IMR-90 (cell line): ENCODE measurements around the gene CYP2J2. TPM values are rescaled to one million over a fixed set of nuclear protein-coding genes. Genes with fewer than 3 reads are reported as not detected.

Experiments
- ATAC-seq: fragments of 200-7000 bp; cut with Tn5 transposase; 2 replicates; pipeline ENCODE4 v1.9.1; 2020; ENCODE audit warnings: low read depth, mild to moderate bottlenecking, moderate library complexity
- Bru-seq: library from RNA; stranded (reverse); fragments of 400-500 nt; gene quantifications from one replicate; lab custom pipeline; 2021; lab: Mats Ljungman, UMichigan
- BruChase-seq, 2 experiments: library from RNA; stranded (reverse); fragments of 400-500 nt; gene quantifications; one replicate each; lab custom pipeline; 2021; lab: Mats Ljungman, UMichigan
- BruUV-seq: library from RNA; stranded (reverse); fragments of 400-500 nt; replicated peaks from 2 replicates; lab custom pipeline; 2021; lab: Mats Ljungman, UMichigan
- CTCF ChIA-PET: fragments of 300-600 bp; formaldehyde crosslinking; extraction: SDS; loops from one replicate; lab custom pipeline; 2021; ENCODE audit warnings: antibody characterized with exemption; lab: Yijun Ruan, JAX
- POLR2A ChIA-PET: fragments of 300-600 bp; sonication (Branson Sonifier 250); formaldehyde crosslinking; loops from one replicate; lab custom pipeline; 2022; ENCODE audit warnings: antibody characterized with exemption; ENCODE audit not compliant: unreplicated experiment; lab: Charles Lee
- DNase-seq: peaks from one replicate; pipeline ENCODE4 v3.0.0; 2013
- H2AFZ ChIP-seq: replicated peaks from 2 replicates; pipeline ENCODE3; 2013; ENCODE audit warnings: low read length, mild to moderate bottlenecking; ENCODE audit not compliant: poor library complexity
- H2AK5ac ChIP-seq: 2 replicates; pipeline ENCODE4 v1.6.1; 2013; ENCODE audit warnings: low read depth, low read length, inconsistent platforms
- H2AK9ac ChIP-seq: replicated peaks from 2 replicates; pipeline ENCODE3; 2013; ENCODE audit warnings: mild to moderate bottlenecking, low read depth, low read length, moderate library complexity; ENCODE audit not compliant: poor library complexity
- H2BK120ac ChIP-seq: 2 replicates; pipeline ENCODE4 v1.6.1; 2013; ENCODE audit warnings: low read depth, low read length, inconsistent platforms
- H2BK15ac ChIP-seq: 3 replicates; pipeline ENCODE4 v1.6.1; 2013; ENCODE audit warnings: low read depth, low read length, inconsistent platforms
- H2BK20ac ChIP-seq: 2 replicates; pipeline ENCODE4 v1.6.1; 2013; ENCODE audit warnings: low read depth, mild to moderate bottlenecking, inconsistent platforms, low read length, moderate library complexity
- H2BK5ac ChIP-seq: 2 replicates; pipeline ENCODE4 v1.6.1; 2013; ENCODE audit warnings: mild to moderate bottlenecking, low read depth, low read length, inconsistent platforms; ENCODE audit not compliant: poor library complexity, severe bottlenecking
- H3K14ac ChIP-seq: replicated peaks from 2 replicates; pipeline ENCODE4 v1.6.1; 2013; ENCODE audit warnings: low read depth, low read length, inconsistent platforms
- H3K18ac ChIP-seq: 2 replicates; pipeline ENCODE4 v1.6.1; 2013; ENCODE audit warnings: low read depth, low read length, control low read depth
- H3K23ac ChIP-seq: 2 replicates; pipeline ENCODE4 v1.6.1; 2013; ENCODE audit warnings: low read depth, low read length, inconsistent platforms
- H3K27ac ChIP-seq: 2 replicates; pipeline ENCODE4 v1.5.1; 2013; ENCODE audit warnings: mild to moderate bottlenecking, control low read depth, low read length; ENCODE audit not compliant: insufficient read depth
- H3K27me3 ChIP-seq: 2 replicates; pipeline ENCODE4 v1.6.1; 2013; ENCODE audit warnings: low read length; ENCODE audit not compliant: control insufficient read depth, insufficient read depth
- H3K36me3 ChIP-seq: 2 replicates; pipeline ENCODE4 v1.6.1; 2013; ENCODE audit warnings: low read length, mixed read lengths; ENCODE audit not compliant: control insufficient read depth, insufficient read depth
- H3K4ac ChIP-seq: 2 replicates; pipeline ENCODE4 v1.6.1; 2013; ENCODE audit warnings: low read depth, low read length, inconsistent platforms
- H3K4me1 ChIP-seq: 2 replicates; pipeline ENCODE4 v1.6.1; 2013; ENCODE audit warnings: low read length, mixed read lengths; ENCODE audit not compliant: control insufficient read depth, insufficient read depth
- H3K4me2 ChIP-seq: 2 replicates; pipeline ENCODE4 v1.6.1; 2013; ENCODE audit warnings: low read depth, mild to moderate bottlenecking, control low read depth, low read length, moderate library complexity
- H3K4me3 ChIP-seq: 2 replicates; pipeline ENCODE4 v1.5.1; 2013; ENCODE audit warnings: low read depth, mild to moderate bottlenecking, control low read depth, low read length, moderate library complexity; ENCODE audit not compliant: insufficient read depth
- H3K56ac ChIP-seq: 2 replicates; pipeline ENCODE4 v1.6.1; 2013; ENCODE audit warnings: low read length, inconsistent platforms; ENCODE audit not compliant: insufficient read depth; ENCODE audit errors: extremely low read depth
- H3K79me1 ChIP-seq, 2 experiments: 2 replicates each; pipeline ENCODE4 v1.6.1; 2013; ENCODE audit warnings: low read length in 2 of 2, inconsistent platforms in 1 of 2, low read depth in 1 of 2
- H3K9ac ChIP-seq: 2 replicates; pipeline ENCODE4 v1.6.1; 2013; ENCODE audit warnings: low read depth, low read length, control low read depth
- H3K9me1 ChIP-seq: 2 replicates; pipeline ENCODE4 v1.6.1; 2013; ENCODE audit warnings: low read length, inconsistent platforms; ENCODE audit not compliant: insufficient read depth
- H3K9me3 ChIP-seq: 2 replicates; pipeline ENCODE4 v1.6.1; 2013; ENCODE audit warnings: low read length; ENCODE audit not compliant: control insufficient read depth, insufficient read depth
- H4K20me1 ChIP-seq: 2 replicates; pipeline ENCODE4 v1.6.1; 2013; ENCODE audit warnings: low read length, inconsistent platforms; ENCODE audit not compliant: insufficient read depth
- H4K5ac ChIP-seq: 2 replicates; pipeline ENCODE4 v1.6.1; 2013; ENCODE audit warnings: mild to moderate bottlenecking, low read depth, low read length, control low read depth
- H4K8ac ChIP-seq, 2 experiments: 2 replicates each; pipeline ENCODE4 v1.6.1; 2013; ENCODE audit warnings: low read depth in 2 of 2, low read length in 2 of 2, control low read depth in 1 of 2, inconsistent platforms in 1 of 2
- H4K91ac ChIP-seq: 2 replicates; pipeline ENCODE4 v1.6.1; 2013; ENCODE audit warnings: low read depth, low read length, inconsistent platforms; ENCODE audit not compliant: insufficient read depth
- FOS ChIP-seq: fragments of 150-350 bp; IDR thresholded peaks from 2 replicates; pipeline ENCODE4 v1.6.1; 2016; ENCODE audit warnings: low read depth, low read length
- MAFK ChIP-seq: IDR thresholded peaks from 2 replicates; pipeline ENCODE4 v1.6.1; 2012; ENCODE audit warnings: low read depth, low read length, improper control_type of control experiment
- MAZ ChIP-seq: IDR thresholded peaks from 2 replicates; pipeline ENCODE4 v1.6.1; 2012; ENCODE audit warnings: low read depth, mild to moderate bottlenecking, low read length, improper control_type of control experiment, moderate library complexity, borderline replicate concordance
- WGBS, 2 experiments: methylation state at CpG; one replicate each; pipeline versions ENCODE4 v1.1.5 to v1.1.7; 2013; ENCODE audit warnings: missing lambda C conversion rate in 2 of 2; ENCODE audit not compliant: insufficient read length in 1 of 2; ENCODE audit errors: extremely low coverage in 2 of 2; 5-methylcytosine and 5-hydroxymethylcytosine counted together
- dilution Hi-C: fragments of 300-500 bp; cut with HindIII; formaldehyde crosslinking; loops from one replicate; pipeline ENCODE4 v1.14.3; 2018; ENCODE audit warnings: low sequenced_read_pairs; ENCODE audit not compliant: unreplicated experiment
- in situ Hi-C: fragments of 300-500 bp; cut with MboI; formaldehyde crosslinking; loops from 3 replicates; pipeline ENCODE4 v1.14.3; 2019; ENCODE audit warnings: low sequenced_read_pairs, inconsistent platforms, mixed read lengths
- intact Hi-C: fragments of 100-400 bp; cut with micrococcal nuclease; formaldehyde crosslinking; loops from 2 replicates; pipeline ENCODE4 v1.10.0; 2022
- long read RNA-seq: library from polyadenylated mRNA; unstranded; transcript quantifications from one replicate; pipeline ENCODE4 v2.0.0, GENCODE V29; 2021; ENCODE audit not compliant: unreplicated experiment
- polyA plus RNA-seq, 3 experiments: library from polyadenylated mRNA; depleted of rRNA; stranded (reverse); fragments of >200 nt; gene quantifications; 2 replicates each; pipeline ENCODE4 v1.2.3, GENCODE V29; 2012; ENCODE audit warnings: low replicate concordance in 1 of 3
- total RNA-seq: library from RNA; depleted of rRNA; stranded (reverse); fragments of >200 nt; gene quantifications from 2 replicates; pipeline ENCODE4 v1.2.3, GENCODE V29; 2012; rRNA removed
- TF ChIP-seq, protein P1 (sequence below): fragments of 150-350 bp; IDR thresholded peaks from 2 replicates; pipeline ENCODE4 v1.6.1; 2016; ENCODE audit warnings: low read depth, mild to moderate bottlenecking, low read length, moderate library complexity, borderline replicate concordance

Gene CYP2J2, protein sequence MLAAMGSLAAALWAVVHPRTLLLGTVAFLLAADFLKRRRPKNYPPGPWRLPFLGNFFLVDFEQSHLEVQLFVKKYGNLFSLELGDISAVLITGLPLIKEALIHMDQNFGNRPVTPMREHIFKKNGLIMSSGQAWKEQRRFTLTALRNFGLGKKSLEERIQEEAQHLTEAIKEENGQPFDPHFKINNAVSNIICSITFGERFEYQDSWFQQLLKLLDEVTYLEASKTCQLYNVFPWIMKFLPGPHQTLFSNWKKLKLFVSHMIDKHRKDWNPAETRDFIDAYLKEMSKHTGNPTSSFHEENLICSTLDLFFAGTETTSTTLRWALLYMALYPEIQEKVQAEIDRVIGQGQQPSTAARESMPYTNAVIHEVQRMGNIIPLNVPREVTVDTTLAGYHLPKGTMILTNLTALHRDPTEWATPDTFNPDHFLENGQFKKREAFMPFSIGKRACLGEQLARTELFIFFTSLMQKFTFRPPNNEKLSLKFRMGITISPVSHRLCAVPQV
- total RNA-seq (0.18 TPM in 1 of 2 replicates, not detected in the other), polyA plus RNA-seq (2012; rRNA removed) (0.09 TPM in 1 of 2 replicates, not detected in the other), Bru-seq, nascent RNA (percentile 11 among the genes with signal in this experiment), BruChase-seq, experiment 1, labeled RNA remaining after a 6-hour chase (percentile 13 among the genes with signal in this experiment), BruChase-seq, experiment 2, labeled RNA remaining after a 2-hour chase (percentile 10 among the genes with signal in this experiment)
- 0.04 TPM in 1 of 2 replicates, not detected in the other for polyA plus RNA-seq (2012; cell fraction: cytosol; rRNA removed)
- polyA plus RNA-seq (2012; cell fraction: nucleus; rRNA removed; ENCODE audit: low replicate concordance) = 0.06 TPM in 1 of 2 replicates, not detected in the other
- long read RNA-seq = 0 reads

DNA sequence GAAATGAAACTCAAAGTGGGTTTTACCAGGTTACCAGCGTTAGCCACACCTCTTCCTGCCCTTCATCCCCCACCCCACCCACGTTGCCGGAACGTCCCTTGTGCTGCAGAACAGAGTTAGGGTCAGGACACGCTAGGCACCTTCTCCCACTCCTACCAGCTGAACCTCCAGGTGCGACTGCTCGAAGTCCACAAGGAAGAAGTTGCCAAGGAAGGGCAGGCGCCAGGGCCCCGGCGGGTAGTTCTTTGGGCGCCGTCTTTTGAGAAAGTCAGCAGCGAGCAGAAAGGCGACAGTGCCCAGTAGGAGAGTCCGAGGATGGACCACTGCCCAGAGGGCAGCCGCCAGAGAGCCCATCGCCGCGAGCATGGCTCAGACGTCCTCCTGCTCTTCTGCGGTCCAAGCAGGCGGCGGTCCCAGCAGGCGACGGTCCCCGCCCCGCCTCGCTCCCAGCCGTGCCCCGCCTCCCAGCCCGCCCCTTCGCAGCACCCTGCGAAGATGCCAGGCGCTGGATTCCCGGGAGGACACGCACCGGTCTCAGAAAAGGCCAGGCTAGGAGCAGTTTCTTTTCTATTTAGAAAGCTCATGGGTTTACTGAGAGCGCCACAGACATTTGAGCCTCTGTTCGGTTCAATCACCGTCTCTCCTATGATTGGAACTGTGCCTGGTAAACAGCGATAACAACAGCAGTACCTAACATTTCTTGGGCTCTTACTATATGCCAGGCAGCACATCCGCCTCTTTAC is at the start of gene CYP2J2:
Gene CYP2J2 (minus strand): TSS at position 393 of the 743 bp plus-strand sequence. CDS start 27 bp downstream, at position 366.
- Histone ChIP-seq H3K4ac (no peak within 1 kb of the TSS), H3K56ac (no peak within 1 kb of the TSS), H3K23ac (no peak within 1 kb of the TSS), H3K27ac (no peak within 1 kb of the TSS), H3K9me1 (no peaks in the 10 kb centered on the region), H2AFZ (peak within 1 kb of the TSS; percentile 88), H2BK120ac (no peak within 1 kb of the TSS), H2AK9ac (no peak within 1 kb of the TSS), H3K9ac (no peak within 1 kb of the TSS; the same call in 1 of the 2 replicates), H3K9me3 (no peaks in the 10 kb centered on the region), H2BK5ac (no peak within 1 kb of the TSS), H3K79me1 (no peaks in the 10 kb centered on the region), H4K20me1 (no peaks in the 10 kb centered on the region), H3K4me2 (peak within 1 kb of the TSS; percentile 86), H4K91ac (no peak within 1 kb of the TSS), H3K4me3 (peak within 1 kb of the TSS; percentile 15), H2BK20ac (no peak within 1 kb of the TSS), H2BK15ac (no peak within 1 kb of the TSS), H3K27me3 (peaks cover 7% of the 10 kb centered on the region), H2AK5ac (no peak within 1 kb of the TSS), H4K5ac (no peak within 1 kb of the TSS), H3K14ac (no peak within 1 kb of the TSS), H3K18ac (no peak within 1 kb of the TSS), H3K36me3 (no peaks in the 10 kb centered on the region), H4K8ac (no peak within 1 kb of the TSS), H3K4me1 (no peaks in the 10 kb centered on the region)
- TF ChIP-seq FOS (no peak), MAFK (no peak), MAZ (no peak)
- TF ChIP-seq, protein P1, sequence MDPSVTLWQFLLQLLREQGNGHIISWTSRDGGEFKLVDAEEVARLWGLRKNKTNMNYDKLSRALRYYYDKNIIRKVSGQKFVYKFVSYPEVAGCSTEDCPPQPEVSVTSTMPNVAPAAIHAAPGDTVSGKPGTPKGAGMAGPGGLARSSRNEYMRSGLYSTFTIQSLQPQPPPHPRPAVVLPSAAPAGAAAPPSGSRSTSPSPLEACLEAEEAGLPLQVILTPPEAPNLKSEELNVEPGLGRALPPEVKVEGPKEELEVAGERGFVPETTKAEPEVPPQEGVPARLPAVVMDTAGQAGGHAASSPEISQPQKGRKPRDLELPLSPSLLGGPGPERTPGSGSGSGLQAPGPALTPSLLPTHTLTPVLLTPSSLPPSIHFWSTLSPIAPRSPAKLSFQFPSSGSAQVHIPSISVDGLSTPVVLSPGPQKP = no peak
- ATAC-seq (peak; percentile 96), DNase-seq (no peak)
- ChIA-PET POLR2A (interaction anchor here (0.5 kb wide), 1 partner anchor 148 kb away, joined by 5 read pairs; no protein-coding TSS in a partner anchor), CTCF (interaction anchor here (1.0 kb wide), 1 partner anchor 15 kb away, joined by 3 read pairs; no protein-coding TSS in a partner anchor)
- BruUV-seq = no TSS peak
- intact Hi-C loops (no loop called here), dilution Hi-C loops (no loop called here), in situ Hi-C loops (loop anchor here (25.0 kb wide), 1 partner anchor 1189 kb away; no protein-coding TSS in a partner anchor)
- WGBS, 2 experiments = 7% methylated on average over 18 of the region's 42 CpGs; no CpG with 5 or more reads in 1 of the 2 experiments
